ENCODE data around the gene C17orf67.

- TF ChIP-seq CTCF (IDR thresholded peaks at IDR 0.05) (no peak), POLR2A (IDR thresholded peaks at IDR 0.05) (no peak)
These were observed 17.3 kb upstream of the C17orf67 start for GRCh38 chr17:56851008-56851407.

Measured in uterus (tissue), 2 donors.